HepG2 (cell line): ENCODE data around the gene CEP250. TPM values are rescaled to one million over a fixed set of nuclear protein-coding genes. Genes with fewer than 3 reads are reported as not detected.

Experiments
- AFF4 ChIP-seq: sonication (generic); formaldehyde crosslinking; IDR thresholded peaks from 2 replicates; pipeline ENCODE4 v1.4.0; 2020; ENCODE audit warnings: missing genetic modification reagents
- ARID3A ChIP-seq: IDR thresholded peaks from 2 replicates; pipeline ENCODE4 v1.6.1; 2012; ENCODE audit warnings: low read depth, low read length, improper control_type of control experiment
- REST ChIP-seq, 2 experiments: IDR thresholded peaks; 2 replicates each; pipeline ENCODE4 v1.6.1; 2011 to 2012; ENCODE audit warnings: low read length in 2 of 2, borderline replicate concordance in 1 of 2, low read depth in 1 of 2, mild to moderate bottlenecking in 1 of 2, moderate library complexity in 1 of 2
- ZBTB34 ChIP-seq: sonication (generic); formaldehyde crosslinking; IDR thresholded peaks from 2 replicates; pipeline ENCODE4 v1.8.0; 2022; ENCODE audit warnings: mild to moderate bottlenecking, missing genetic modification reagents
- ZMYM4 ChIP-seq: sonication (generic); formaldehyde crosslinking; IDR thresholded peaks from 2 replicates; pipeline ENCODE4 v1.8.1; 2023; ENCODE audit warnings: mild to moderate bottlenecking, missing genetic modification reagents
- ZNF318 ChIP-seq: sonication (generic); formaldehyde crosslinking; IDR thresholded peaks from 2 replicates; pipeline ENCODE4 v1.4.0; 2020; ENCODE audit warnings: mild to moderate bottlenecking, missing genetic modification reagents
- ZNF354B ChIP-seq: sonication (generic); formaldehyde crosslinking; IDR thresholded peaks from 2 replicates; pipeline ENCODE4 v1.8.0; 2022; ENCODE audit warnings: mild to moderate bottlenecking, missing genetic modification reagents
- polyA plus RNA-seq, 8 experiments: library from polyadenylated mRNA; depleted of rRNA in 3 of 8; stranded (reverse) in 7 of 8; unstranded in 1 of 8; fragments of >200 nt; fragmentation: Illumina TruSeq in 4 of 8; extraction: Trizol in 4 of 8; gene quantifications; 2 replicates each; pipeline versions ENCODE4 v1.2.1 to v1.2.3, GENCODE V29; 2011 to 2016; ENCODE audit warnings: low read depth in 4 of 8, missing spikeins in 1 of 8, mixed read lengths in 1 of 8; ENCODE audit not compliant: insufficient read depth in 1 of 8
- total RNA-seq, 5 experiments: library from RNA; depleted of rRNA; stranded (reverse); fragments of >200 nt; fragmentation: Illumina TruSeq; extraction: Trizol; gene quantifications; 2 replicates each; pipeline ENCODE4 v1.2.3, GENCODE V29; 2016; ENCODE audit warnings: low read depth in 1 of 5

CEP250 gene
- total and polyA plus RNA-seq, 2 of the 13 experiments (the other 11 are each of a cell fraction or from before 2014, with no cell fraction given) = 28.8 to 55.3 TPM

DNA sequence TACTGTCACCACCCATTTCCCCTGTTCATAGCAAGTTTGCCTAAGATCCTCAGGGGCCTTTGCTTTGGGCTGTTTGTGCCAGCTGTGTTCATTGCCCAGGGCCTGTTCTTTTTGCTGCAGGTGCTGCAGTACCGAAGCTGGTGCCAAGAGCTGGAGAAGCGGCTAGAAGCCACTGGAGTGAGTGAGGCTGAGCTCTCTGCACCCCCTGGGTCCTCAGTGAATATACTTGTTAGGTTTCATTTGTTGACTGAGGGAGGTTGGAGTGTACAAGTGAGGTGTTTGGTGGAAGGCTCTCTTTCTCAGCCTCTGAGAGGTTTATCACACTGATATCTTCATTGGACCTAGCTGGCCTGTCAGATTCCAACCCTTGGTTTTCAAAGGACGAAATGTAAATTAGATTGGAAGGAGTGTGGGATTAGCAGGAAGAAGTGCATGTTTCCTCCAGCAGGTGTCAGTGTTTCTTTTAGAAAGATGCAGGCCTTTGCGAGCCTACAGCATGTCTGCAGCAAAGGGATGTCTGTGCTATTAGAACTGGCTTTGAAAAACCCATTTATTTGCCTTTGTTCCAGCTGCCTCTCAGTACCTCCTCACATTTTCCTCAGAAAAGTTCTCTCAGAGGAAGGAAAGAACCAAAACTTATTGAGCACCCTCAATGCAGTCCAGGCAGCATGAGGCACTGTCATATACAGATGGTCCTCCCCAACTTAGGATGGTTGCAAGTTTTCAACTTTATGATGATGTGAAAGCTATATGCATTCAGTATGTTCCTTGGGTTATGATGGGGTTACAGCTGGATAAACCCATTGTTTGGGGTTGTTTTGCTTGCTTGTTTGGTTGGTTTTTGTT lies 8.3 kb downstream of the CEP250 start (continued):
- TF ChIP-seq AFF4 = no peak
- no peak for TF ChIP-seq ZBTB34 (CRISPR knock-in tag)
- TF ChIP-seq ZMYM4 = no peak
- no peak for TF ChIP-seq ARID3A
- no peak for TF ChIP-seq ZNF318 (CRISPR knock-in tag)
- no peak for TF ChIP-seq ZNF354B (CRISPR knock-in tag)
- no peak for TF ChIP-seq REST (IDR thresholded peaks at IDR 0.05; ENCODE audit: borderline replicate concordance in 1 of 2, low read depth in 1 of 2, low read length in 2 of 2)
